ENCODE results near the gene NKAIN2. TPM values are rescaled to one million over a fixed set of nuclear protein-coding genes. Genes with fewer than 3 reads are reported as not detected.

NKAIN2 gene
- total and polyA plus RNA-seq, 2 experiments from 2014 or later = 0.22 TPM; not detected in 1

DNA sequence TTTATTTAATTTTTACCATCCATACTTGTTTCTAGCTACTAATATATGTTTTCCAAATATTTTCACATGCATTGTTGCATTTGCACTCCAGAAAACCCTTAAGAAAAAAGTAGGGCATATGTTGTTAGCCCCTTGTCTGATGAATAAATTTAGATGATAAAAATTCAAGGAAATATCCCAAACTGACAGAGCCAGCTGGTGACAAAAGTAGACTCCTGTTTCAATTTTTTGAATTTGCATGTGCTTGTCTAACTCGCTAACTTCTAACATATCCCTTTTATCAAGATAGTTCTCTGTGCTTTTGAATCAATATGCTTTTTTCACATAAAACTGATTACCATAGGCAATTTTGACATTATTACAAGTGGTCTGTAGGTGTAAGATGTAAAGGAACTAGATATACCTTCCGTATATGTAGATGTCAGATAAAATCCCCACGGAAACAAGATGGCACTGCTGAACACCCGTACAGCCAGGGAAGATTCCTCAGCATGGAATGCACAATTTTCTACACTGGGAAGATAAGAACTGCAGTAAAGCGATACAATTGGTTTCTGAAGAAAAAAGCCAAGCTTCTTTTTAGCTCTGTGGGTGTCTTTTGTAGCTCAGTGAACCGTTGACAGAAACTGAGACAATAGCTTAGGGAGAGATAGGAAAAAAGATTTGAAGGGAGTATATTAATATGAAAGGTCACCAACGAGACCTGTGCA, 721.0 kb downstream of the NKAIN2 start:
- no peak for DNase-seq (ENCODE audit: low read depth in 1 of 2, low spot score in 1 of 2)
- Histone ChIP-seq H3K4me3 (no peak overlapping the region), H3K27me3 (no peaks in the 10 kb centered on the region), H3K4me1 (ENCODE audit: low read depth) (no peaks in the 10 kb centered on the region), H3K9me3 (ENCODE audit: low read depth) (no peaks in the 10 kb centered on the region), H3K27ac (no peak overlapping the region), H3K36me3 (no peaks in the 10 kb centered on the region)
- TF ChIP-seq, protein P1, sequence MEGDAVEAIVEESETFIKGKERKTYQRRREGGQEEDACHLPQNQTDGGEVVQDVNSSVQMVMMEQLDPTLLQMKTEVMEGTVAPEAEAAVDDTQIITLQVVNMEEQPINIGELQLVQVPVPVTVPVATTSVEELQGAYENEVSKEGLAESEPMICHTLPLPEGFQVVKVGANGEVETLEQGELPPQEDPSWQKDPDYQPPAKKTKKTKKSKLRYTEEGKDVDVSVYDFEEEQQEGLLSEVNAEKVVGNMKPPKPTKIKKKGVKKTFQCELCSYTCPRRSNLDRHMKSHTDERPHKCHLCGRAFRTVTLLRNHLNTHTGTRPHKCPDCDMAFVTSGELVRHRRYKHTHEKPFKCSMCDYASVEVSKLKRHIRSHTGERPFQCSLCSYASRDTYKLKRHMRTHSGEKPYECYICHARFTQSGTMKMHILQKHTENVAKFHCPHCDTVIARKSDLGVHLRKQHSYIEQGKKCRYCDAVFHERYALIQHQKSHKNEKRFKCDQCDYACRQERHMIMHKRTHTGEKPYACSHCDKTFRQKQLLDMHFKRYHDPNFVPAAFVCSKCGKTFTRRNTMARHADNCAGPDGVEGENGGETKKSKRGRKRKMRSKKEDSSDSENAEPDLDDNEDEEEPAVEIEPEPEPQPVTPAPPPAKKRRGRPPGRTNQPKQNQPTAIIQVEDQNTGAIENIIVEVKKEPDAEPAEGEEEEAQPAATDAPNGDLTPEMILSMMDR (IDR thresholded peaks at IDR 0.05; ENCODE audit: low read depth, low read length) = no peak

DNA sequence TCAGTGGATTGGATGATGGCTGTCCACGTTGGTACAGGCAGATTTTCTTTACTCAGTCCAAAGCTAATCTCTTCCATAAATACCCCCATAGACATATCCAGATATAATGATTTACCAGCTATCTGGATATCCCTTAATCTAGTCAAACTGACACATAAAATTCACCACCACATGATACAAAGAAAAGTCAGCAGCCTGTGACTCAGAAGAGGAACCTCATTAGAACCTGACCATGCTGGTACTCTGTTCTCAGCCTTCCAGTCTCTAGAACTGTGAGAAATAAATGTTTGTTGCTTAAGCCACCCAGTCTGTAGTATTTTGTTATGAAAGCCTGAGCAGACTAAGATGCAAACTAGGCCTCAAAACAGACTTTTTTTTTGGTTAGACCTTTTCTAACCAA, 727.3 kb downstream of the NKAIN2 start:
- TF ChIP-seq, protein P1 (IDR thresholded peaks at IDR 0.05; ENCODE audit: low read depth, low read length) = no peak
- no peak for DNase-seq (ENCODE audit: low read depth in 1 of 2, low spot score in 1 of 2)
- Histone ChIP-seq H3K9me3 (ENCODE audit: low read depth) (no peaks in the 10 kb centered on the region), H3K27ac (no peak overlapping the region), H3K4me3 (no peak overlapping the region), H3K27me3 (no peaks in the 10 kb centered on the region), H3K36me3 (no peaks in the 10 kb centered on the region), H3K4me1 (ENCODE audit: low read depth) (no peaks in the 10 kb centered on the region)

DNA sequence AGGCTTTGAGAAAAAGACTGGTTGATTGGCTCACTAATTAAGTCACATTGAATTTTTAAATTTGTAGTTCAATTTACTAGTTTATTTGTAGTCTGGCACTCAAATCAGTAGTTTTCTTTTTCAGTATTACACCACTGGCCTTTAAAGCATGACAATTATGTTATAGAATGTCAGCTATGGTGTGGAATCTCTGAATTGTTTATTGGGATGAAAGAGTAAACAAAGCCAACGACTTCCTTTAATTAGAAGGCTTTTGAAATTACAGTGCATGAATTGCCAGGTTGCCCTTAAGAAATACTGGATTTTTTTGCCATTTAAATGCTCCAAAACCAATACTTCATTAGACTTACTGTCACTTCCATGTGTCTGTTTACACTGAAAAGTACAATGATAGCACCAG, 731.6 kb downstream of the NKAIN2 start:
- H3K4me3 ChIP-seq = no peak overlapping the region
- TF ChIP-seq, protein P1 (IDR thresholded peaks at IDR 0.05; ENCODE audit: low read depth, low read length) = no peak
- no peaks in the 10 kb centered on the region for H3K36me3 ChIP-seq
- no peaks in the 10 kb centered on the region for H3K4me1 ChIP-seq (ENCODE audit: low read depth)
- H3K27me3 ChIP-seq = no peaks in the 10 kb centered on the region
- no peak for DNase-seq (ENCODE audit: low read depth in 1 of 2, low spot score in 1 of 2)
- no peaks in the 10 kb centered on the region for H3K9me3 ChIP-seq (ENCODE audit: low read depth)
- H3K27ac ChIP-seq = no peak overlapping the region

DNA sequence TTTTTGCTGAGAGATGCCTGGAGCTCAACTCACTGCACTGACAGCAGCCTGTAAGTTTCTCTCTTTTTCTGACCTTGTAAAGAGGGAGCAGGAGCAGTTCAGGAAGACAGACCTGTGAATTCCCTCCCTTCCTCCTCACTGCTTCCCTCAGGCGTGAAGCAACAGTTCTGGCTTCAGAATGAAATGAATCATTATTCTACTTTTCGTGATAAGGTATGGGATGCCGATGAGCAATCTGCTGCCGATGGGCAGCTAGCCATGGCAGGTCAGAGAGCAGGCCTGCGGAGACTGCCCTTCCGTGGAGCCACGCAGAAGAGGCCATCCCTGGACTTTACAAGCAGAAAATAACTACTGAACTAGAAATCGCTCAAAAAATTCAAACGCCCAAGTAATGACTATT, 732.1 kb downstream of the NKAIN2 start:
- Histone ChIP-seq H3K4me3 (no peak overlapping the region), H3K27me3 (no peaks in the 10 kb centered on the region), H3K4me1 (ENCODE audit: low read depth) (no peaks in the 10 kb centered on the region), H3K36me3 (no peaks in the 10 kb centered on the region), H3K9me3 (ENCODE audit: low read depth) (no peaks in the 10 kb centered on the region), H3K27ac (no peak overlapping the region)
- TF ChIP-seq, protein P1 (IDR thresholded peaks at IDR 0.05; ENCODE audit: low read depth, low read length) = no peak
- DNase-seq (ENCODE audit: low read depth in 1 of 2, low spot score in 1 of 2) = peak in 1 of 2 donors; percentile 61

DNA sequence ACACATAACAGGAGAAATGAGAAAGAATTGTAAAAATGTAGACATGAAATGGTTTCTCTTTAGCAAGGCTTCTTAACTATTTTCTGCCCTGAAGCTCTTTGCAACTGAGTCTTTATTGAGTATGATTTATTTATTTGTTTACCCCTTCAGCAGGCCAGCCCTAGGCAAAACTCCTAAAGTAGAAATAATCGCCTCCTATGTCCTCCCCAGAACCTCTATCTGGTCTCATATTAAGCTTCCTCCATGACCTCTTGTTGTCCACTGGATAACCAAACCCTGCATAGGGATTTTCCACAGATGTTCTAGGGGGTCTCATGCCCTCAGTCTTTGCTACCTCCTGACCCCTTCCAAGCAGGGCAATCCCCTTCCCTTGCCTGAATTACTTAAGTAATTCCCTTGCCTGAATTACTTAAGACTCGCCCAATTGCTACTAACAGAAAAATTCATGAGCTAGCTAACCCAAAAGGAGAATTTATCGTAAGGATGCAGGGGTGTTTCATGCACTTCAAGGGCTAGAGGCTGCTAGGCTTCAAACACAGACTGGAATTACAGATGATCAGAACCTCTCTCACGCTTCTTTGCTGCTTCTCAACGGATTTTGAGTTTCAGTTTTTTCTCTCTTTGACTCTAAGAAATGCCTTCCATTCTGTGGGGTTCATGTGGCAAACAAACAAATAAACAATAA, 732.6 kb downstream of the NKAIN2 start:
- no peak for DNase-seq (ENCODE audit: low read depth in 1 of 2, low spot score in 1 of 2)

More for the DNA sequence above, 732.6 kb downstream of the NKAIN2 start:
- no peak overlapping the region for H3K27ac ChIP-seq
- no peaks in the 10 kb centered on the region for H3K9me3 ChIP-seq (ENCODE audit: low read depth)
- H3K4me1 ChIP-seq (ENCODE audit: low read depth) = no peaks in the 10 kb centered on the region
- H3K27me3 ChIP-seq = no peaks in the 10 kb centered on the region
- no peak overlapping the region for H3K4me3 ChIP-seq
- TF ChIP-seq, protein P1 (IDR thresholded peaks at IDR 0.05; ENCODE audit: low read depth, low read length) = no peak
- H3K36me3 ChIP-seq = no peaks in the 10 kb centered on the region

All from cardiac muscle cell (in vitro differentiated cells and primary cell).